ENCODE data around the gene CHM.
"Not testable (repeated sequence)": the region's sequence is repeated elsewhere in the genome, so short reads cannot be mapped to it uniquely, and the experiment has no call there.

Gene CHM

DNA sequence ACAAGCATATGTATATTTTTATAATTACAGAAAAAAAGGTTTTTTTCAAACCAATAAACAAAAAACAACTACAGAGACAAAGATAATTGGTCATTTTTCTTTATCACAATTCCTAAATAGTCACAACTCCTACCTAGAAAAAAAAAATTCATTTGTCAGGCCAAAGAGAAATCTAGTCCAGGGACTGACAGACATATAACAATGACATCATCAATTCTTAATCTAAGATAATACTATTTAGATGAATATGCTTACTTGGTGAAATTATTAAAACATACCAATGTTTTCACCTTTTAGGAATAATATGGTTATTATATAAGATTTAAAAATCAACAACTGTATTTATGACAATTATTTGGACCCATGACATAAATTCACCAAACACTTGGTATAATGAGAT, 48.4 kb downstream of the CHM start:
- FAIRE-seq (no peak), DNase-seq (ENCODE audit: low spot score) (no peak)

DNA sequence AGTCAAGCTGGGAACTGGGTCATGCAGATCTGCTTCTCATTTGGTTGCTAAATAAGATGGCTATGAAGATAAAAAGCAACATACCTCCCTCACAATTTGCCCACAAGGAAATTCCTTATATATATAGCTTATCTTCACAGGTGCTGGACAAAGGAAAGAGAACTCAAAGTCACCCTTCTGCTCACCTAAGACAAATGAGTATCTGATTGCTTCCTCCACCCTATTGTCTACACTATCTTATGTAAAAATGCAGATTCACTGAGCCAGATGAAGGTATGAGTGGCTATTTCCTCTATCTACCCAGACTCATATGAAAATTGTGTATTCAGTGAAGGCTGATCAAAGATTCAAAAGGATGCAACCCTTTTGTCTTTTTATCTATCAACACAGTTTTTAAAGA, 50.8 kb downstream of the CHM start:
- DNase-seq (ENCODE audit: low spot score), result no peak
- FAIRE-seq, result no peak

GRCh38 chrX:85995641-85996040, 51.7 kb downstream of the CHM start:
- DNase-seq (ENCODE audit: low spot score) (no peak), FAIRE-seq (no peak)

- no peak for FAIRE-seq
- no peak for DNase-seq (ENCODE audit: low spot score)
Measured at GRCh38 chrX:85994797-85995196, 52.6 kb downstream of the CHM start.

- DNase-seq (ENCODE audit: low spot score) (no peak), FAIRE-seq (no peak)
Measured at GRCh38 chrX:85994228-85994627, 53.1 kb downstream of the CHM start.

- DNase-seq (ENCODE audit: low spot score) (no peak), FAIRE-seq (no peak)
Measured at GRCh38 chrX:85993539-85994197, 53.7 kb downstream of the CHM start.

DNA sequence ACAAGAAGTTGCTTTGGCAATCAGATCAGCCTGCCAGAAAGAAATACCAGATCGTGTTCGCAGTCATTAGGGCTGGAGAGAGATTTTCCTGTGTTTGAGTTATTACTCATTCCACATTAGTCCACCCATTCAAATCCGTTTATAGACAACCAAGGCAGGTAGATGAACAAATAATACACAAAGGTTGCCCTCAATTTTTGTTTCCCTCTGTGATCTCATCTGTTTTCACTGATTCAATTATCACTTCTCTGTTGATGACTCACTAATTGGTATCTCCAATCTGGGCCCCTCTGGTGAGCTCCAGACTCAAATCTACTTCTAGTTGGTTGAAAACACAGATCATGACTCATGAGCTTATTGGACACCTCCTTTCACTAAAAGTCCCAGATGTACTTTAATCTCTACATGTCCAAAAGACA, 54.5 kb downstream of the CHM start:
- peak; percentile 2 for FAIRE-seq

DNA sequence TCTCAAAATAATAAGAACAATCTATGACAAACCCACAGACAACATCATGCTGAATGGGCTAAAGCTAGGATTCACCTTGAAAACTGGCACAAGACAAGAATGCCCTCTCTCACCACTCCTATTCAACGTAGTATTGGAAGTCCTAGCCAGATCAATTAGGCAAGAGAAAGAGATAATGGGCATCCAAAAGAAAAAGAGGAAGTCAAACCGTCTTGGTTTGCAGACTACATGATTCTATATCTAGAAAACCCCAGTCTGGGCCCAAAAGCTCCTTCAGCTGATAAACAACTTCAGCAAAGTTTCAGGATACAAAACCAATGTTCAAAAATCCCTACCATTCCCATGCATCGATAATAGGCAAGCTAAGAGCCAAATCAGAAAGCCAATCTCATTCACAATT, 59.0 kb downstream of the CHM start:
- FAIRE-seq (no peak), DNase-seq (ENCODE audit: low spot score) (no peak)

More for the DNA sequence above, 54.5 kb downstream of the CHM start:
- DNase-seq (ENCODE audit: low spot score), result no peak

DNA sequence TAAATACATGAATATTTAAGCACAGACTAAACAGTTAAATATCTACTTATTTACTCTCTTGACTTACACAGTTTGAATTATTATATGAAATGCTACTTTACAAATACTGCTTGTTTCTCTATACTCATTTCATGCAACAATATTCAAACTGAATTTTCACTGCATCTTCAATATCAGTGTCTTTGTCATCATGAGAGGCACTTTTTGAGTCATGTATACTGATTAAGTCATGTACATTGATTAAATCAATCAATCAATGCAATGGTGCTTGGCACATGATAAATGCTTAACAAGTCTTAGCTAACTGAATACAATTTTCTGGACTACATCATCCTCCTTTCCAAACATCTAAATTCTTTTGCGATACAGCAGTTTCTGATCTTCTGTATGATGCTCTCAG, 67.1 kb downstream of the CHM start:
- DNase-seq (ENCODE audit: low spot score) (no peak), FAIRE-seq (no peak)

DNA sequence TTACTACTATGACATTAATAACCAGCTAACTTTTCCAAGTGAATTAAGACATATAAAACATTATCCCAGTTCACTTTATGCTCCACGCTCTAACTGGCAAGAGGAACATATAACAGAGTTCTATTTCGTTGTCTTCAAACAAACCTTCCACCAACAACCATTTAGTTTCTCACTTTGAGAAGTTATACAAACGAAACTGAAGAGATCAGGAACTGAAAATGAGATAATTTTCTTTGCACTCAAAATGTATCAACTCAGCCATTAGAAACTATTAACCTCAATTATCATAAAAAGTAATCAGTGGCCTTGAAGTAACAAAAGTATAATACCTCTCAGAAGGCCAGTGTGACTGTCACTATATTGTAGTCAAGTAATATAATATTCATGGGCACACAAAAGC, 70.1 kb downstream of the CHM start:
- no peak for FAIRE-seq
- DNase-seq (ENCODE audit: low spot score), result no peak

GRCh38 chrX:85972351-85972750, 75.0 kb downstream of the CHM start:
- FAIRE-seq; DNase-seq (ENCODE audit: low spot score): not testable (repeated sequence)

DNA sequence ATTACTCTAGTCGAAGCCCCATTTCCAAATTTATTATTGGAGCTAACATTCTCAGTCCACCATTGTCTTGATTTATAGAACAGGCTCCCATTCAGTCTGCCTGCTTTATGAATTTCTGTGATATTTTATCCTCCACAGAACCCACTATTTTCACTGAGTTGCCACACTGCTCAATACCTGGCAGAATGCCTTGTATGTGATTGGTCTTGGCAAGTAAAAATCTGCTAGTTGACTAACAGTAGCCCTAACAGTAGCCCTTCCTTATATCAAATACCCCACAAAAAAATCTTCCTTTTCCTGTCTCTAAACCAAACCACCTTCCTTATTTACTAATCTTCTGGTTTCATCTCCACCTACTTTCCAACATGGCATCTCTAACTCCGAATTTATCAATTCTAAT, 82.6 kb downstream of the CHM start:
- no peak for DNase-seq (ENCODE audit: low spot score)
- FAIRE-seq, result no peak

DNA sequence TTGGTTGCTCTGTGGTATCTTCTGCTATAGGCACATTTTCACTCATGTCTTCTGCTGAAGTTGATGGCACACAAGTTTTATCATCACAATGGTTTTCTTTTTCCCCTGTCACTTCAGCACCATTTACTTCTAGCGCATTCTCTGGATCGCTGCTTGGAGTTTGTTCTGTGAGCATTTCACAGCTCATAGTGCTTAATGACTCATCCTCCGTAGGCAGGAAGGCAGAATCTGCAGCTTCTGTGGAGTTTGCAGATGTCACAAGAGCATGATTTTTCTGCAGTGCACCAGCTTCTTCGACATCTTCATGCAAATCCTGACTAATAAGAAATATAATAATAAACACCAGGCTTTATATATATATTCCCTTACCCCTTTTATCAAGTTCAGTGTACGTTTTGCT, 83.6 kb downstream of the CHM start:
- DNase-seq (ENCODE audit: low spot score) (peak; percentile 30), FAIRE-seq (peak; percentile 64)

DNA sequence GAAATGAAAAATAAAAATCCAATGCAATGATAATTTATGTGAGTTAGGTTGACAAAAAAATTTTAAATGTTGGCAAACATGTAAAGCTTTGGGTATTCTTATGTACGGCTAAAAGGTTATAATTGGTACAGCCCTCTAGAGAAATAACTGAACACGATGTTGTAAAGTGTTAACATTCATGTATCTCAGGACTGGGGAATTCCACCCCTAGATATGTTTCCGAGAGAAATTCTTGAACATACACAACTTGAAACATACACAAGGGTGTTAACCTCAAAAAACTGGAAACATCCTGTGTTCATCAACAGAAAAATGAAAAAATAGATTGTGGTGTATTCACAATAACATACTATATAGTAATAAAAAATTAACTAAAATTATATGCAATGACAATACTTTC, 91.8 kb downstream of the CHM start:
- no peak for FAIRE-seq
- DNase-seq (ENCODE audit: low spot score), result no peak

DNA sequence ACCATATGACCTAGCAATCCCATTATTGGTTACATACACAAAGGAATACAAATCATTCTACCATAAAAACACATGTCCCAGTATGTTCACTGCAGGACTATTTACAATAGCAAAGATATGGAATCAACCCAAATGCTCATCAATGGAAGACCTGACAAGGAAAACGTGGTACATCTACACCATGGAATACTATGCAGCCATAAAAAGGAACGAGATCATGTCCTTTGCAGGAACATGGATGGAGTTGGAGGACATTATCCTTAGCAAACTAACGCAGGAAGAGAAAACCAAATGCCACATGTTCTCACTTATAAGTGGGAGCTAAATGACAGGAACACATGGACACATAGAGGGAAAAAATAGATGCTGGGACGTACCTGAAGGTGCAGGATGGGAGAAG, 102.6 kb downstream of the CHM start:
- FAIRE-seq; DNase-seq (ENCODE audit: low spot score): not testable (repeated sequence)

DNA sequence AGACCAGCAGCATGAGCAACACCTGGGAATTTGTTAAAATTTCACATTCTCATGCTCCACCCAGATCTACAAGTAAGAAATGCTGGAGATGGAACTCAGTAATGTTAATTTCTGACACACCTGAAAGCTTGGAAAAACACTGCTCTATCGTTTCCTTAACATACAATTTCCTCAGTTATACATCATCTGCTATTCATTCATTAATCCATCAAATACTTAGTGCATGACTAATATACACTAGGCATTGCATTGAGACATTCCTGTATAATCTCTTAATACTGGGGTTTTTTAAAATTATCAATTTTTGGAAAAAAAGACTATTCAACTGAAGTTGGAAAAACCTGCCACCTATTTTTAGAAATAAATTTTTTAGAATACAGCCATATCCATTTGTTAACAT, 106.1 kb downstream of the CHM start:
- no peak for DNase-seq (ENCODE audit: low spot score)
- FAIRE-seq, result no peak

DNA sequence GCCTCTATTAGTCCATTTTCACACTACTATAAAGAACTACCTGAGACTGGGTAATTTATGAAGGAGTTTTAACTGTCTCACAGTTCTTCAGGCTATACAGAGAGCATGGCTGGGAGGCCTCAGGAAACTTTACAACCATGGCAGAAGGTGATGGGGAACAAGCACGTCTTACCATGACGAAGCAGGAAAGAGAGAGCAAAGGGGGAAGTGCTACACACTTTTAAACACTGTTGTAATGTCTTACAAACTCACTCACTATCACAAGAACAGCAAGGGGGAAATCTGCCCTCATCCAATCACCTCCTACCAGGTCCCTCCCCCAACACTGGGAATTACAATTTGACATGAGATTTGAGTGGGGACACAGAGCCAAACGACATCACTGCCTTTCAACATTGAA, 107.4 kb downstream of the CHM start:
- not testable (repeated sequence) for FAIRE-seq; DNase-seq (ENCODE audit: low spot score)

- DNase-seq (ENCODE audit: low spot score); FAIRE-seq: not testable (repeated sequence)
Measured at GRCh38 chrX:85934399-85934798, 113.0 kb downstream of the CHM start.

GRCh38 chrX:85930099-85930498, 117.3 kb downstream of the CHM start:
- FAIRE-seq (no peak), DNase-seq (ENCODE audit: low spot score) (no peak)

- FAIRE-seq, result no peak
- DNase-seq (ENCODE audit: low spot score), result no peak
Measured at GRCh38 chrX:85928606-85929005, 118.8 kb downstream of the CHM start.

DNA sequence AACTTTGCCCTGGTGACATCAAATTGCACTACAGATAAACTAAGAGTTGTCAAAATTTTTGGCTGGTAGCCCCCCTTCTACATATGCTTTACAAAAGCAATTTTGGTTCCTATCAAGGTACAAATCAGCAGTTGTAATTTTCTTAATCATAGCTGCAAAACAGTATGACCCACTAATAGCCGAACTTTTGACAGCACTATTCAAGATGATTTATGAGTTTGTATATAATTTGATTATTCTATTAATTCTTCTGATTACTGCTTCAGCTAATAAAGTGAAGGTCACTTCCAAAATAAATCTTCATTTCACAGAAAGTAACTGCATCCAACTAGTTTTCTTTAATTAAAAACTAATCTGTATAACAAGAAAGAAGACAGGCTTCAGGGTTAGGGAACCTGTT, 119.6 kb downstream of the CHM start:
- DNase-seq (ENCODE audit: low spot score), result no peak
- no peak for FAIRE-seq

- FAIRE-seq, result no peak
- DNase-seq (ENCODE audit: low spot score), result peak; percentile 3
Measured at GRCh38 chrX:85922821-85923220, 124.5 kb downstream of the CHM start.

GRCh38 chrX:85916656-85917280, 130.6 kb downstream of the CHM start:
- FAIRE-seq; DNase-seq (ENCODE audit: low spot score): not testable (repeated sequence)
